DND-41 (cell line): Measurements from ENCODE around the gene RAMP1.

Experiments
- ATAC-seq: fragments of 200-7000 bp; cut with Tn5 transposase; 3 replicates; pipeline ENCODE4 v1.9.1; 2021; ENCODE audit warnings: low read depth; ENCODE audit not compliant: insufficient read depth
- DNase-seq: peaks from one replicate; pipeline ENCODE4 v3.0.0-alpha.2; 2020
- H2AFZ ChIP-seq: 2 replicates; pipeline ENCODE4 v1.6.0; 2012; ENCODE audit warnings: low read depth, low read length
- H3K27ac ChIP-seq: 2 replicates; pipeline ENCODE4 v1.5.1; 2012; ENCODE audit warnings: low read length, inconsistent platforms
- H3K27me3 ChIP-seq: fragments of 200-600 bp; sonication (generic); 2 replicates; pipeline ENCODE4 v1.6.0; 2012; ENCODE audit warnings: low read length, mild to moderate bottlenecking, inconsistent platforms; ENCODE audit not compliant: insufficient read depth, poor library complexity
- H3K36me3 ChIP-seq: 2 replicates; pipeline ENCODE4 v1.5.1; 2012; ENCODE audit warnings: low read length, inconsistent platforms; ENCODE audit not compliant: insufficient read depth
- H3K4me1 ChIP-seq: 2 replicates; pipeline ENCODE4 v1.5.1; 2012; ENCODE audit warnings: mild to moderate bottlenecking, low read length; ENCODE audit not compliant: insufficient read depth
- H3K4me2 ChIP-seq: 2 replicates; pipeline ENCODE4 v1.6.0; 2012; ENCODE audit warnings: mild to moderate bottlenecking, moderate library complexity, low read length, inconsistent platforms; ENCODE audit not compliant: insufficient read depth
- H3K4me3 ChIP-seq, 2 experiments: fragments of 200-600 bp in 1 of 2; shearing (Covaris generic) in 1 of 2; 2 replicates each; pipeline ENCODE4 v1.5.1; 2012 to 2016; ENCODE audit warnings: inconsistent platforms in 2 of 2, low read length in 2 of 2, mild to moderate bottlenecking in 2 of 2, low read depth in 1 of 2, moderate library complexity in 1 of 2
- H3K79me2 ChIP-seq: 2 replicates; pipeline ENCODE4 v1.6.0; 2012; ENCODE audit warnings: low read length, inconsistent platforms; ENCODE audit not compliant: insufficient read depth
- H3K9ac ChIP-seq: 2 replicates; pipeline ENCODE4 v1.6.0; 2012; ENCODE audit warnings: low read depth, mild to moderate bottlenecking, inconsistent platforms, low read length, moderate library complexity
- H3K9me3 ChIP-seq: 2 replicates; pipeline ENCODE4 v1.5.1; 2012; ENCODE audit warnings: low read length, moderate library complexity, mild to moderate bottlenecking, inconsistent platforms; ENCODE audit not compliant: insufficient read depth, severe bottlenecking
- H4K20me1 ChIP-seq: 2 replicates; pipeline ENCODE4 v1.6.0; 2012; ENCODE audit warnings: low read length; ENCODE audit not compliant: insufficient read depth
- EZH2 ChIP-seq: IDR thresholded peaks from 3 replicates; pipeline ENCODE4 v1.6.1; 2012; ENCODE audit warnings: borderline replicate concordance, low read depth, mild to moderate bottlenecking, moderate library complexity, low read length, inconsistent platforms; ENCODE audit not compliant: severe bottlenecking
- TF ChIP-seq, protein P1 (sequence below): IDR thresholded peaks from 2 replicates; pipeline ENCODE4 v1.5.1; 2012; ENCODE audit warnings: borderline replicate concordance, low read length, moderate library complexity, mild to moderate bottlenecking; ENCODE audit not compliant: poor library complexity, severe bottlenecking; ENCODE audit errors: extremely low read depth

Gene RAMP1

GRCh38 chr2:237921967-237922492 lies 62.6 kb downstream of the RAMP1 start:
- no peaks in the 10 kb centered on the region for H3K27me3 ChIP-seq
- ATAC-seq, result no peak
- H3K4me2 ChIP-seq, result no peak overlapping the region
- no peak for TF ChIP-seq EZH2
- TF ChIP-seq, protein P1, sequence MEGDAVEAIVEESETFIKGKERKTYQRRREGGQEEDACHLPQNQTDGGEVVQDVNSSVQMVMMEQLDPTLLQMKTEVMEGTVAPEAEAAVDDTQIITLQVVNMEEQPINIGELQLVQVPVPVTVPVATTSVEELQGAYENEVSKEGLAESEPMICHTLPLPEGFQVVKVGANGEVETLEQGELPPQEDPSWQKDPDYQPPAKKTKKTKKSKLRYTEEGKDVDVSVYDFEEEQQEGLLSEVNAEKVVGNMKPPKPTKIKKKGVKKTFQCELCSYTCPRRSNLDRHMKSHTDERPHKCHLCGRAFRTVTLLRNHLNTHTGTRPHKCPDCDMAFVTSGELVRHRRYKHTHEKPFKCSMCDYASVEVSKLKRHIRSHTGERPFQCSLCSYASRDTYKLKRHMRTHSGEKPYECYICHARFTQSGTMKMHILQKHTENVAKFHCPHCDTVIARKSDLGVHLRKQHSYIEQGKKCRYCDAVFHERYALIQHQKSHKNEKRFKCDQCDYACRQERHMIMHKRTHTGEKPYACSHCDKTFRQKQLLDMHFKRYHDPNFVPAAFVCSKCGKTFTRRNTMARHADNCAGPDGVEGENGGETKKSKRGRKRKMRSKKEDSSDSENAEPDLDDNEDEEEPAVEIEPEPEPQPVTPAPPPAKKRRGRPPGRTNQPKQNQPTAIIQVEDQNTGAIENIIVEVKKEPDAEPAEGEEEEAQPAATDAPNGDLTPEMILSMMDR, result no peak
- no peak overlapping the region for H3K27ac ChIP-seq
- H4K20me1 ChIP-seq, result no peaks in the 10 kb centered on the region; the same call in 1 of the 2 replicates
- no peak overlapping the region for H2AFZ ChIP-seq
- H3K4me3 ChIP-seq, result no peak overlapping the region
- no peak for DNase-seq
- H3K9ac ChIP-seq, result no peak overlapping the region
- no peaks in the 10 kb centered on the region for H3K9me3 ChIP-seq
- no peaks in the 10 kb centered on the region for H3K79me2 ChIP-seq
- no peaks in the 10 kb centered on the region for H3K4me1 ChIP-seq
- no peaks in the 10 kb centered on the region for H3K36me3 ChIP-seq

DNA sequence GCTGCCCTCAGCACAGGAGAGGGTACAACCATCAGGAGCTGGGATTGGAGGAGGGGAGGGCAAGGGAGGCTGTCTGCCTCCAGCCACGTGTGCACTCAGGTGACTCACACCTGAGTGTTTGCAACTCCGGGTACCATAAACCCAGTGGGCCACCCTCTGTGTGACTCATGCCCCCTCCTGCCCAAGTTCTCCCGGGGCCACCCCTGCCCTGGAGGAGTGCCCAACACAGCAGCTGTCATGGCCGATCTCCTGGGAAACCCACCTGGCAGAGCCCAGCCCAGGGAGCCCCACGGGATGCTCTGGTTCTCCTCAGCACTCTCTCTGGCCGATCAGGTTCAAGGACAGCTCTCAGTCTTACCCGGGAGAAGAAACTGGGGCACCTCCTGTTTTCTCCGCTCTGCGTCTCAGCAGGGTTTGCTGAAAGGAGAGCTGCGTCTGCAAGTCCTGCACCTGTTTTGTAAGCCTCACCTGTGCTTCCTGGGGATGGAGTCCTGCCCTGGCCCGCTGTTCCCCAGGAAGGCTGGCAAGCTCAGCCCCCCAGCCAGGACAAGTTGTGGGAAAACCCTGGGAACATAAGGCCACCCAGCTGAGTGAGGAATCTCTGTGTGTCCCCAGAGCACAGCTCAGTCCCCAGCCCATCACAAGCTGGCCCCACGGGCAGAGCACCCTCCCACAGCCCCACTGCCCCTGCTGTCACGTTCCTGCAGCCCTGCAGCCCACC lies 63.4 kb downstream of the RAMP1 start:
- Histone ChIP-seq H3K36me3 (no peaks in the 10 kb centered on the region), H3K4me1 (no peaks in the 10 kb centered on the region), H3K27me3 (no peaks in the 10 kb centered on the region), H3K79me2 (no peaks in the 10 kb centered on the region), H3K27ac (no peak overlapping the region), H2AFZ (no peak overlapping the region), H3K9me3 (no peaks in the 10 kb centered on the region), H3K9ac (no peak overlapping the region), H4K20me1 (no peaks in the 10 kb centered on the region; the same call in 1 of the 2 replicates), H3K4me2 (no peak overlapping the region), H3K4me3 (no peak overlapping the region)
- no peak for ATAC-seq
- no peak for DNase-seq
- TF ChIP-seq, protein P1, result no peak
- no peak for TF ChIP-seq EZH2

GRCh38 chr2:237923481-237924163 lies 64.2 kb downstream of the RAMP1 start:
- H3K9ac ChIP-seq, result no peak overlapping the region
- H2AFZ ChIP-seq, result no peak overlapping the region
- no peak overlapping the region for H3K4me3 ChIP-seq

More at GRCh38 chr2:237923481-237924163, 64.2 kb downstream of the RAMP1 start:
- ATAC-seq, result peak; percentile 61; the same call in 1 of the 3 replicates
- H3K4me1 ChIP-seq, result no peaks in the 10 kb centered on the region
- TF ChIP-seq, protein P1, result peak; percentile 36
- TF ChIP-seq EZH2, result no peak
- no peaks in the 10 kb centered on the region for H3K36me3 ChIP-seq
- no peak for DNase-seq
- no peaks in the 10 kb centered on the region for H3K9me3 ChIP-seq
- H3K79me2 ChIP-seq, result no peaks in the 10 kb centered on the region
- no peaks in the 10 kb centered on the region; the same call in 1 of the 2 replicates for H4K20me1 ChIP-seq
- no peak overlapping the region for H3K4me2 ChIP-seq
- no peak overlapping the region for H3K27ac ChIP-seq
- H3K27me3 ChIP-seq, result no peaks in the 10 kb centered on the region
